NB4 (cell line): Measurements from ENCODE around the gene AFF1.

ENCODE experiments used
- MAX ChIP-seq: IDR thresholded peaks from 2 replicates; pipeline ENCODE4 v1.6.1; 2011; ENCODE audit warnings: low read depth, low read length
- MYC ChIP-seq: IDR thresholded peaks from 2 replicates; pipeline ENCODE4 v1.6.1; 2011; ENCODE audit warnings: low read depth, low read length
- POLR2A ChIP-seq: IDR thresholded peaks from 2 replicates; pipeline ENCODE4 v1.6.1; 2011; ENCODE audit warnings: mild to moderate bottlenecking; ENCODE audit not compliant: insufficient read length; ENCODE audit errors: extremely low read depth
- TF ChIP-seq, protein P1 (sequence below): IDR thresholded peaks from one replicate; pipeline ENCODE4 v1.5.1; 2012; ENCODE audit warnings: low read depth, low read length

- TF ChIP-seq, protein P1, sequence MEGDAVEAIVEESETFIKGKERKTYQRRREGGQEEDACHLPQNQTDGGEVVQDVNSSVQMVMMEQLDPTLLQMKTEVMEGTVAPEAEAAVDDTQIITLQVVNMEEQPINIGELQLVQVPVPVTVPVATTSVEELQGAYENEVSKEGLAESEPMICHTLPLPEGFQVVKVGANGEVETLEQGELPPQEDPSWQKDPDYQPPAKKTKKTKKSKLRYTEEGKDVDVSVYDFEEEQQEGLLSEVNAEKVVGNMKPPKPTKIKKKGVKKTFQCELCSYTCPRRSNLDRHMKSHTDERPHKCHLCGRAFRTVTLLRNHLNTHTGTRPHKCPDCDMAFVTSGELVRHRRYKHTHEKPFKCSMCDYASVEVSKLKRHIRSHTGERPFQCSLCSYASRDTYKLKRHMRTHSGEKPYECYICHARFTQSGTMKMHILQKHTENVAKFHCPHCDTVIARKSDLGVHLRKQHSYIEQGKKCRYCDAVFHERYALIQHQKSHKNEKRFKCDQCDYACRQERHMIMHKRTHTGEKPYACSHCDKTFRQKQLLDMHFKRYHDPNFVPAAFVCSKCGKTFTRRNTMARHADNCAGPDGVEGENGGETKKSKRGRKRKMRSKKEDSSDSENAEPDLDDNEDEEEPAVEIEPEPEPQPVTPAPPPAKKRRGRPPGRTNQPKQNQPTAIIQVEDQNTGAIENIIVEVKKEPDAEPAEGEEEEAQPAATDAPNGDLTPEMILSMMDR: no peak
- no peak for TF ChIP-seq POLR2A
- TF ChIP-seq MAX: no peak
- no peak for TF ChIP-seq MYC
Observed at GRCh38 chr4:87044511-87045233, 109.9 kb downstream of the AFF1 start.
